Neural cell (in vitro differentiated cells): Measurements from ENCODE around the gene GEMIN5. TPM values are rescaled to one million over a fixed set of nuclear protein-coding genes. Genes with fewer than 3 reads are reported as not detected.

Source experiments
- H2AFZ ChIP-seq: fragments of 200-600, 300-800 bp; sonication (generic), shearing (Covaris generic); 2 replicates; pipeline ENCODE4 v1.6.0; 2014; ENCODE audit warnings: low read depth, mild to moderate bottlenecking, antibody characterized with exemption, low read length, moderate library complexity
- H3F3A ChIP-seq: fragments of 200-600 bp; shearing (Covaris generic); 2 replicates; pipeline ENCODE4 v1.6.1; 2016; ENCODE audit warnings: mild to moderate bottlenecking, moderate library complexity, mixed read lengths, antibody characterized with exemption, low read length; ENCODE audit not compliant: insufficient read depth, poor library complexity, severe bottlenecking
- H3K27ac ChIP-seq: fragments of 200-600, 300-800 bp; sonication (generic), shearing (Covaris generic); 2 replicates; pipeline ENCODE4 v1.5.1; 2014; ENCODE audit warnings: mild to moderate bottlenecking, low read length, moderate library complexity
- H3K27me3 ChIP-seq: fragments of 300-800, 200-600 bp; sonication (generic), shearing (Covaris generic); 2 replicates; pipeline ENCODE4 v1.6.0; 2014; ENCODE audit warnings: mild to moderate bottlenecking, low read depth, low read length, moderate library complexity; ENCODE audit not compliant: insufficient read depth
- H3K36me3 ChIP-seq: fragments of 300-800, 200-600 bp; sonication (generic), shearing (Covaris generic); 2 replicates; pipeline ENCODE4 v1.5.1; 2014; ENCODE audit warnings: mild to moderate bottlenecking, antibody characterized with exemption, low read length, moderate library complexity; ENCODE audit not compliant: insufficient read depth
- H3K4me2 ChIP-seq: fragments of 300-800, 200-600 bp; sonication (generic), shearing (Covaris generic); 2 replicates; pipeline ENCODE4 v1.6.0; 2014; ENCODE audit warnings: mild to moderate bottlenecking, low read length
- H3K4me3 ChIP-seq: fragments of 300-800, 200-600 bp; sonication (generic), shearing (Covaris generic); 2 replicates; pipeline ENCODE4 v1.5.1; 2014; ENCODE audit warnings: mild to moderate bottlenecking, low read length, moderate library complexity
- H3K79me2 ChIP-seq: fragments of 200-600 bp; shearing (Covaris generic); replicated peaks from 2 replicates; pipeline ENCODE4 v1.6.0; 2014; ENCODE audit warnings: mild to moderate bottlenecking, low read length, moderate library complexity; ENCODE audit not compliant: insufficient read depth
- H3K9ac ChIP-seq: fragments of 300-800, 200-600 bp; sonication (generic), shearing (Covaris generic); 2 replicates; pipeline ENCODE4 v1.6.1; 2016; ENCODE audit warnings: mild to moderate bottlenecking, low read length, mixed read lengths
- H3K9me2 ChIP-seq: fragments of 200-600 bp; shearing (Covaris generic); 2 replicates; pipeline ENCODE4 v1.6.1; 2016; ENCODE audit warnings: mild to moderate bottlenecking, low read length, mixed read lengths; ENCODE audit not compliant: insufficient read depth
- H3K9me3 ChIP-seq: fragments of 200-600, 300-800 bp; sonication (generic), shearing (Covaris generic); 2 replicates; pipeline ENCODE4 v1.6.1; 2016; ENCODE audit warnings: mild to moderate bottlenecking, mixed run types, low read length, moderate library complexity, mixed read lengths
- H4K20me1 ChIP-seq: fragments of 200-600 bp; shearing (Covaris generic); 2 replicates; pipeline ENCODE4 v1.6.1; 2016; ENCODE audit warnings: mild to moderate bottlenecking, mixed run types; ENCODE audit not compliant: insufficient read depth
- CTCF ChIP-seq: fragments of 450-650 bp; IDR thresholded peaks from 2 replicates; pipeline ENCODE4 v1.5.1; 2014; ENCODE audit warnings: antibody characterized with exemption, mild to moderate bottlenecking, moderate library complexity; ENCODE audit not compliant: poor library complexity, severe bottlenecking
- EP300 ChIP-seq: fragments of 450-650 bp; conservative IDR thresholded peaks from 2 replicates; pipeline ENCODE4 v1.6.1; 2014; ENCODE audit warnings: antibody characterized with exemption, mild to moderate bottlenecking, moderate library complexity; ENCODE audit not compliant: poor library complexity, severe bottlenecking
- EZH2 ChIP-seq: fragments of 200-600, 300-800 bp; shearing (Covaris generic), sonication (generic); IDR thresholded peaks from 2 replicates; pipeline ENCODE4 v1.6.1; 2014; ENCODE audit warnings: antibody characterized with exemption, low read length, borderline replicate concordance, mild to moderate bottlenecking; ENCODE audit not compliant: insufficient read depth, poor library complexity, severe bottlenecking
- MXI1 ChIP-seq: fragments of 450-650 bp; conservative IDR thresholded peaks from 2 replicates; pipeline ENCODE4 v1.6.1; 2014; ENCODE audit warnings: antibody characterized with exemption, mild to moderate bottlenecking; ENCODE audit not compliant: poor library complexity, severe bottlenecking
- POLR2AphosphoS5 ChIP-seq: IDR thresholded peaks from 2 replicates; pipeline ENCODE4 v1.6.1; 2012
- RAD21 ChIP-seq: fragments of 450-650 bp; conservative IDR thresholded peaks from 2 replicates; pipeline ENCODE4 v1.6.1; 2014; ENCODE audit warnings: antibody characterized with exemption, mild to moderate bottlenecking, moderate library complexity
- REST ChIP-seq: IDR thresholded peaks from 2 replicates; pipeline ENCODE4 v1.6.1; 2012; ENCODE audit warnings: borderline replicate concordance
- SMC3 ChIP-seq: fragments of 450-650 bp; conservative IDR thresholded peaks from 2 replicates; pipeline ENCODE4 v1.6.1; 2014; ENCODE audit warnings: antibody characterized with exemption, mild to moderate bottlenecking, moderate library complexity; ENCODE audit not compliant: poor library complexity
- TAF1 ChIP-seq: IDR thresholded peaks from 2 replicates; pipeline ENCODE4 v1.6.1; 2012; ENCODE audit warnings: low read depth
- polyA plus RNA-seq: library from polyadenylated mRNA; depleted of rRNA; stranded (reverse); fragments of >200 nt; gene quantifications from 2 replicates; pipeline ENCODE4 v1.2.3, GENCODE V29; 2014

The GEMIN5 gene
- polyA plus RNA-seq, 1 donor from 2014 or later: 13.0 TPM

GRCh38 chr5:154885439-154885838, 52.6 kb downstream of the GEMIN5 start:
- H4K20me1 ChIP-seq: no peaks in the 10 kb centered on the region
- H2AFZ ChIP-seq: no peak overlapping the region
- no peaks in the 10 kb centered on the region for H3K36me3 ChIP-seq
- H3K9me2 ChIP-seq: no peaks in the 10 kb centered on the region
- H3K27ac ChIP-seq: no peak overlapping the region
- TF ChIP-seq SMC3: no peak
- TF ChIP-seq REST: no peak
- TF ChIP-seq EZH2: no peak
- TF ChIP-seq MXI1: no peak
- no peak for TF ChIP-seq CTCF
- no peak overlapping the region for H3K9ac ChIP-seq
- no peaks in the 10 kb centered on the region for H3K9me3 ChIP-seq
- no peaks in the 10 kb centered on the region for H3K79me2 ChIP-seq
- no peaks in the 10 kb centered on the region for H3K27me3 ChIP-seq
- H3K4me2 ChIP-seq: no peak overlapping the region
- H3F3A ChIP-seq: no peaks in the 10 kb centered on the region
- H3K4me3 ChIP-seq: no peak overlapping the region

- Histone ChIP-seq H4K20me1 (no peaks in the 10 kb centered on the region), H3K4me2 (no peak overlapping the region), H3K9me3 (no peaks in the 10 kb centered on the region), H3K27ac (no peak overlapping the region), H2AFZ (no peak overlapping the region), H3K36me3 (no peaks in the 10 kb centered on the region), H3F3A (no peaks in the 10 kb centered on the region), H3K27me3 (no peaks in the 10 kb centered on the region), H3K4me3 (no peak overlapping the region), H3K9me2 (no peaks in the 10 kb centered on the region), H3K9ac (no peak overlapping the region), H3K79me2 (no peaks in the 10 kb centered on the region)
- no peak for TF ChIP-seq RAD21
- no peak for TF ChIP-seq TAF1
- no peak for TF ChIP-seq MXI1
- no peak for TF ChIP-seq EP300
- no peak for TF ChIP-seq POLR2AphosphoS5
- no peak for TF ChIP-seq EZH2
- TF ChIP-seq SMC3: no peak
- TF ChIP-seq REST: no peak
- no peak for TF ChIP-seq CTCF
These were observed 53.6 kb downstream of the GEMIN5 start for GRCh38 chr5:154884424-154884823.
